Measurements from ENCODE around the gene ATIC.

GRCh38 chr2:215356334-215356947 lies 44.6 kb downstream of the ATIC start:
- TF ChIP-seq CTCF (conservative IDR thresholded peaks at IDR 0.05; ENCODE audit: low read length) (no peak), EZH2phosphoT487 (IDR thresholded peaks at IDR 0.05; ENCODE audit: borderline replicate concordance, low read depth, low read length) (no peak)
